OCI-LY3 (cell line): ENCODE data around the gene UBE3B.

ENCODE experiments used
- H2AFZ ChIP-seq: fragments of 200-600, 300-600 bp; shearing (Covaris generic); 2 replicates; pipeline ENCODE4 v1.6.0; 2014; ENCODE audit warnings: antibody characterized with exemption, low read depth, low read length
- H3K27ac ChIP-seq: fragments of 200-600, 300-600 bp; sonication (generic); 2 replicates; pipeline ENCODE4 v1.5.1; 2014; ENCODE audit warnings: mild to moderate bottlenecking, low read length, moderate library complexity, mixed read lengths
- H3K27me3 ChIP-seq: fragments of 200-600, 300-600 bp; sonication (generic); 2 replicates; pipeline ENCODE4 v1.6.1; 2014; ENCODE audit warnings: low read depth, low read length, mixed read lengths
- H3K36me3 ChIP-seq: fragments of 200-600, 300-600 bp; sonication (generic); replicated peaks from 2 replicates; pipeline ENCODE3; 2014; ENCODE audit warnings: low read depth, low read length, mixed read lengths
- H3K4me1 ChIP-seq: fragments of 300-600, 200-600 bp; sonication (generic); 2 replicates; pipeline ENCODE4 v1.6.1; 2014; ENCODE audit warnings: low read length, mixed read lengths
- H3K4me2 ChIP-seq: fragments of 200-600, 300-600 bp; sonication (generic); 2 replicates; pipeline ENCODE4 v1.6.1; 2014; ENCODE audit warnings: low read length, mixed read lengths
- H3K4me3 ChIP-seq: fragments of 300-600, 200-600 bp; sonication (generic); 2 replicates; pipeline ENCODE4 v1.5.1; 2014; ENCODE audit warnings: antibody characterized with exemption, mild to moderate bottlenecking, low read length, moderate library complexity
- H3K79me2 ChIP-seq: fragments of 300-600, 200-600 bp; shearing (Covaris generic); 2 replicates; pipeline ENCODE4 v1.6.1; 2014; ENCODE audit warnings: mild to moderate bottlenecking, low read length, mixed read lengths
- H3K9ac ChIP-seq: fragments of 300-600, 200-600 bp; shearing (Covaris generic); 2 replicates; pipeline ENCODE4 v1.6.0; 2014; ENCODE audit warnings: mild to moderate bottlenecking, low read length, moderate library complexity
- H3K9me3 ChIP-seq: fragments of 200-600, 300-600 bp; shearing (Covaris generic); 2 replicates; pipeline ENCODE4 v1.6.1; 2014; ENCODE audit warnings: low read length, mixed read lengths; ENCODE audit not compliant: insufficient read depth
- H4K20me1 ChIP-seq: fragments of 200-600, 300-600 bp; sonication (generic); 2 replicates; pipeline ENCODE4 v1.6.1; 2016; ENCODE audit warnings: low read length, mixed read lengths; ENCODE audit not compliant: insufficient read depth
- EZH2phosphoT487 ChIP-seq: fragments of 200-600 bp; shearing (Covaris generic); IDR thresholded peaks from 2 replicates; pipeline ENCODE4 v1.6.1; 2018; ENCODE audit warnings: antibody characterized with exemption, mixed run types, low read depth
- TF ChIP-seq, protein P1 (sequence below): fragments of 200-600, 300-600 bp; sonication (generic); IDR thresholded peaks from 2 replicates; pipeline ENCODE4 v1.5.1; 2014; ENCODE audit warnings: antibody characterized with exemption, low read length, low read depth

UBE3B gene

DNA sequence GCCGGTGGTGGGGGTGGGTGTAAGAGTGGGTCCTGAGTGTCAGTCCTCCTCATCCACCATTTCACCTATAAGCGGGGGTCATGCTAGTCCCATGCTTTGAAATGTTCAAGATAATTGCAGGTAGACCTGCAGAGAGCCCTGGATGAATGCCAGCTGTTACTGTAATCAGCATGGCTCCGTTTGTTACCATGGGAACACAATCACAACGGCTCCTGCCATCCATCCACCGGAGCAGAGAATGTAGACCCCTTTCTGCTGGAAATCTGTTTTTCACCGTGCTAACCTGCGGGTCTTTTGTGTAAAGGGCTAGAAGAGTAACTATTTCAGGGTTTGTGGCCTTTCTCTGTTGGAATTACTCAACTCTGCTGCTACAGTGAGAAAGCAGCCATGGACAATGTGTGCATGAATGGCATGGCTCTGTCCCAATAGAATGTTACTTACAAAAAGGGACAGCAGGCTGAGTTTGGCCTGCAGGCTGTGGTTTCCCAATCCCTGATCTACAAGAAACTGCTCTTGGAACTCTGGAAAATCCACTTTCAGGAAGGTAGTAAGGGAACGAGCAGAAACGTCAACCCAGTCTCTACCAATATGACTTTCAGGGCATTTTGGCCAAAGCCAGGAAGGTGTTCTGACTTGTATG, 36.5 kb upstream of the UBE3B start:
- TF ChIP-seq EZH2phosphoT487, result no peak
- TF ChIP-seq, protein P1, sequence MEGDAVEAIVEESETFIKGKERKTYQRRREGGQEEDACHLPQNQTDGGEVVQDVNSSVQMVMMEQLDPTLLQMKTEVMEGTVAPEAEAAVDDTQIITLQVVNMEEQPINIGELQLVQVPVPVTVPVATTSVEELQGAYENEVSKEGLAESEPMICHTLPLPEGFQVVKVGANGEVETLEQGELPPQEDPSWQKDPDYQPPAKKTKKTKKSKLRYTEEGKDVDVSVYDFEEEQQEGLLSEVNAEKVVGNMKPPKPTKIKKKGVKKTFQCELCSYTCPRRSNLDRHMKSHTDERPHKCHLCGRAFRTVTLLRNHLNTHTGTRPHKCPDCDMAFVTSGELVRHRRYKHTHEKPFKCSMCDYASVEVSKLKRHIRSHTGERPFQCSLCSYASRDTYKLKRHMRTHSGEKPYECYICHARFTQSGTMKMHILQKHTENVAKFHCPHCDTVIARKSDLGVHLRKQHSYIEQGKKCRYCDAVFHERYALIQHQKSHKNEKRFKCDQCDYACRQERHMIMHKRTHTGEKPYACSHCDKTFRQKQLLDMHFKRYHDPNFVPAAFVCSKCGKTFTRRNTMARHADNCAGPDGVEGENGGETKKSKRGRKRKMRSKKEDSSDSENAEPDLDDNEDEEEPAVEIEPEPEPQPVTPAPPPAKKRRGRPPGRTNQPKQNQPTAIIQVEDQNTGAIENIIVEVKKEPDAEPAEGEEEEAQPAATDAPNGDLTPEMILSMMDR, result no peak
- H3K4me1 ChIP-seq, result no peaks in the 10 kb centered on the region
- no peak overlapping the region for H3K4me2 ChIP-seq
- H3K4me3 ChIP-seq, result no peak overlapping the region
- no peak overlapping the region for H2AFZ ChIP-seq
- peaks cover under 1% of the 10 kb centered on the region for H3K36me3 ChIP-seq
- H3K79me2 ChIP-seq, result no peaks in the 10 kb centered on the region
- H4K20me1 ChIP-seq, result no peaks in the 10 kb centered on the region
- H3K9me3 ChIP-seq, result no peaks in the 10 kb centered on the region
- H3K27ac ChIP-seq, result no peak overlapping the region
- H3K9ac ChIP-seq, result no peak overlapping the region
- no peaks in the 10 kb centered on the region for H3K27me3 ChIP-seq

DNA sequence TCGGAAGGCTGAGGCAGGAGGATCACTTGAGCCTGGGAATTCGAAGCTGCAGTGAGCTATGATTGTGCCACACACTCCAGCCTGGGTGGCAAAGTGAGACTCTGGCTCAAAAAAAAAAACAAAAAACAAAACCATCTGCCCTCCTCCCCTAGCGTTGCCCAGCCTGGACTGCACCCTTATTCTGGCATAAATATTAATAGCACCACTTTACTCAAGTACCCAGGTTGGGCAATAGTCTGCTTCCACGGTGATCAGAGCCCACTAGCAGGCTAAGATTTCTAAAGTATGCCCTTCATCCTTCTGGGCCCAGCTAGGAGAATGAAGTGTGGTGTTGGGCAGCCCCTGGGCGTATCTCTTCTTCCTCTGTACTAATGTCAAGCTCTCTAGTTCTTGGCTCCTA, 33.6 kb upstream of the UBE3B start:
- no peak overlapping the region for H3K4me3 ChIP-seq
- H3K4me1 ChIP-seq, result no peaks in the 10 kb centered on the region
- H3K27me3 ChIP-seq, result no peaks in the 10 kb centered on the region
- no peaks in the 10 kb centered on the region for H4K20me1 ChIP-seq
- no peak overlapping the region for H3K4me2 ChIP-seq
- no peak for TF ChIP-seq EZH2phosphoT487
- TF ChIP-seq, protein P1, result no peak
- no peak overlapping the region for H3K27ac ChIP-seq
- no peak overlapping the region for H3K9ac ChIP-seq
- H3K79me2 ChIP-seq, result no peaks in the 10 kb centered on the region
- no peaks in the 10 kb centered on the region for H3K9me3 ChIP-seq
- H2AFZ ChIP-seq, result no peak overlapping the region
- H3K36me3 ChIP-seq, result peaks cover 3% of the 10 kb centered on the region

DNA sequence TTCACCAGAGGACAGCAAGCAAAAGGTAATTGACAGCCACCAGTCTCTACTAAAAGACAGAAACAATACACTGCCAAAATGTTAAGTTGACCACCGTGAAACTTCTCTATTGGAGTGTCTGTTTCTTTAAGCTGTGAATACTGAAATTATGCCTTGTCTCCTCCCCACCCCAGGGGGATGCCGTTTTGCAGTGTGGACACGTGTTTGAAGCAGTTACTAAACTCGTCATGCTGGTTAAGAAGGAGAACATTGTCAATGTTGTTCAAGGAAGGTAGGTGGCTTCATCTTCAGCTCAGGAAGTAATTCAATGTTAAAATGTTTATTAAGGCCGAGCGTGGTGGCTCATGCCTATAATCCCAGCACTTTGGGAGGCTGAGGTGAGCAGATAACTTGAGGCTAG, 33.2 kb upstream of the UBE3B start:
- Histone ChIP-seq H3K79me2 (no peaks in the 10 kb centered on the region), H3K9me3 (no peaks in the 10 kb centered on the region)
- TF ChIP-seq, protein P1, result no peak
- no peak for TF ChIP-seq EZH2phosphoT487

DNA sequence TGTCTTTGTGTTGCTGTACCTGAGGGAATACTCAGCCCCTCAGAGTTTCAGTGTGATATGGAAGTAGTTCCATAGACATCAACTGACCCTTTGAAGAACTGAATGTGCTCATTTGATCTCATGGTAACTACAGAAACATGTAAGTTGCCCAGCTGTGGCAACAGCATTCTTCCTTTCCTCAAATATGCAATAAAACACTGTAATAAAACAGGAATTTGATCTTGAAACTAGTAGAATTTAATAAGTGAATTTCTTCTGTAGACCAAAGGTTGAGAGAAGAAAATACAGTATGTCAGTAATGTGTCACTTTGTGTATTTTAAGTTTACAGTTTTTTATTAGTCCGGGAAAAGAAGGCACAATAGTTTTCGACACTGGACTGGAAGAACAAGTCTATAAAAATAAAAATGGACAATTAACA, 32.2 kb upstream of the UBE3B start:
- TF ChIP-seq, protein P1, result no peak
- no peak for TF ChIP-seq EZH2phosphoT487
- no peaks in the 10 kb centered on the region for H3K4me1 ChIP-seq
- no peaks in the 10 kb centered on the region for H4K20me1 ChIP-seq
- H3K36me3 ChIP-seq, result peaks cover 3% of the 10 kb centered on the region
- no peak overlapping the region for H3K4me2 ChIP-seq
- no peak overlapping the region for H3K27ac ChIP-seq
- H2AFZ ChIP-seq, result no peak overlapping the region
- H3K9ac ChIP-seq, result no peak overlapping the region
- no peaks in the 10 kb centered on the region for H3K79me2 ChIP-seq
- no peak overlapping the region for H3K4me3 ChIP-seq
- H3K9me3 ChIP-seq, result no peaks in the 10 kb centered on the region
- H3K27me3 ChIP-seq, result no peaks in the 10 kb centered on the region

More for the DNA sequence above, 33.2 kb upstream of the UBE3B start:
- no peaks in the 10 kb centered on the region for H3K27me3 ChIP-seq
- H3K4me3 ChIP-seq, result no peak overlapping the region
- peaks cover 3% of the 10 kb centered on the region for H3K36me3 ChIP-seq
- H3K27ac ChIP-seq, result no peak overlapping the region
- H3K4me1 ChIP-seq, result no peaks in the 10 kb centered on the region
- H4K20me1 ChIP-seq, result no peaks in the 10 kb centered on the region
- no peak overlapping the region for H3K9ac ChIP-seq
- no peak overlapping the region for H3K4me2 ChIP-seq
- no peak overlapping the region for H2AFZ ChIP-seq
